ENCODE results near the gene SLC1A1. TPM values are rescaled to one million over a fixed set of nuclear protein-coding genes. Genes with fewer than 3 reads are reported as not detected.

SLC1A1 gene
- total RNA-seq, 1 experiment from 2014 or later, result 0.05 TPM

DNA sequence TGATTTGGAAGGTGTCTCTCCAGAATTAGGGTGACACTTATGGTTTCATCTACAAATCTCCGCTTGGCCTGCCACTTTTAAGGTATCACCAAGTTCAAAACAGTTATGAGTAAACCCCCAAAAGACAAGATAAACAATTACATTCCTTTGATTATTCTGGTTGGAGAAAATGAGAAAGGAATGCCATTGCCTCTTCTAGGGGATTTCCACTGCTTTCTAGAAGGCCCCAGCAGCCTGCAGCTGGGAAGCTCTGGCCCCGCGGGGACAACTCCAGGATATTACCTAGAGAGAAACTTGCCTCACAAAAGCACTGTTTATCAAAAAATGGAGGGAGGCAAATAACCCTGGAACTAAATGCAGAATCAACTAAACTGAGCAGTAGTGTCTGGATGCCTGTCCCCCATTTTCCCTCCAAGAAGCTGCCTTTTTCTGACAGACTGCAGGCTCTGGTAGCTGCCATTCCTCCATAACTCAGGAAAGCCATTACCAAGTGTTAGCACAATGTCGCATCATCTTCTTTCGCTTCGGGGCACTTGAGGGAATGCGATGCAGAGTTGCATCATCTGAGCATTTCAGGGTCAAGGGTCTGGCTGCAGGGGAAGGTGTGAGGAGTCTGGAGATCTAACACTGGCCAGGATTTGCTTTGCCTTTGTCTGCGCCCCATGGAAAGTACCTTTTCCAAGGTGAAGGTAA, 100.3 kb downstream of the SLC1A1 start:
- DNase-seq (ENCODE audit: low read depth, low spot score), result no peak

DNA sequence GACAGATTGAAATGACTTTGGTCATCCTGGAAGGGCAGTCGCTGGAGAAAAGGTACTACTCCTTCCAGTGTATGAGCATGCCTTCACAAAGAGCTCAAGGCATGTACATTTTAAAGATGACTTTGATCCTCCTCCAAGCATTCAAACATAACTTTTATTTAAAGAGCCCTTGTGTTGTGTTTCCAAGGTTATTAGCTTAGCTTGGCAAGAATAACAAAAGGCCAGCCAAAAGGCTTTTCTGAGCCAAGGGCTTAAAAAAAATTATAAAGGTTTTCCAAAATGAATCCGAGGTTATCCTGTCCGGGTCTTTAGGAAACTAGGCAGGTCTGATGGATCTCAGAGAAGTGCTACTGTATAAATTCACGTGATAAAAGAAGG, 100.8 kb downstream of the SLC1A1 start:
- intact Hi-C loops (cut with micrococcal nuclease; ENCODE audit: unreplicated experiment) (no loop called here), in situ Hi-C loops (cut with HindIII; ENCODE audit: low pct_unique_long_range_greater_than_20kb, low sequenced_read_pairs) (no loop called here)
- Histone ChIP-seq H3K27ac (ENCODE audit: low read length) (no peak overlapping the region), H3K9me3 (ENCODE audit: control insufficient read depth, insufficient read depth, low read depth, low read length) (no peaks in the 10 kb centered on the region), H3K4me1 (ENCODE audit: control insufficient read depth, insufficient read depth, low read length) (no peaks in the 10 kb centered on the region), H3K27me3 (ENCODE audit: control insufficient read depth, insufficient read depth, low read length) (no peaks in the 10 kb centered on the region), H3K36me3 (ENCODE audit: control insufficient read depth, insufficient read depth, low read length) (no peaks in the 10 kb centered on the region), H3K4me3 (ENCODE audit: low read depth in 2 of 2, low read length in 2 of 2) (no peak overlapping the region)
- BruUV-seq (replicated peaks), result no TSS peak
- ChIA-PET POLR2A (no interaction called here), CTCF (no interaction called here)
- DNase-seq (ENCODE audit: low read depth, low spot score), result no peak
- no peak for TF ChIP-seq POLR2AphosphoS5 (IDR thresholded peaks at IDR 0.05; ENCODE audit: low read depth, low read length)
- TF ChIP-seq SIN3A (IDR thresholded peaks at IDR 0.05; ENCODE audit: borderline replicate concordance, insufficient read depth, low read depth, low read length), result no peak
- TF ChIP-seq, protein P1, sequence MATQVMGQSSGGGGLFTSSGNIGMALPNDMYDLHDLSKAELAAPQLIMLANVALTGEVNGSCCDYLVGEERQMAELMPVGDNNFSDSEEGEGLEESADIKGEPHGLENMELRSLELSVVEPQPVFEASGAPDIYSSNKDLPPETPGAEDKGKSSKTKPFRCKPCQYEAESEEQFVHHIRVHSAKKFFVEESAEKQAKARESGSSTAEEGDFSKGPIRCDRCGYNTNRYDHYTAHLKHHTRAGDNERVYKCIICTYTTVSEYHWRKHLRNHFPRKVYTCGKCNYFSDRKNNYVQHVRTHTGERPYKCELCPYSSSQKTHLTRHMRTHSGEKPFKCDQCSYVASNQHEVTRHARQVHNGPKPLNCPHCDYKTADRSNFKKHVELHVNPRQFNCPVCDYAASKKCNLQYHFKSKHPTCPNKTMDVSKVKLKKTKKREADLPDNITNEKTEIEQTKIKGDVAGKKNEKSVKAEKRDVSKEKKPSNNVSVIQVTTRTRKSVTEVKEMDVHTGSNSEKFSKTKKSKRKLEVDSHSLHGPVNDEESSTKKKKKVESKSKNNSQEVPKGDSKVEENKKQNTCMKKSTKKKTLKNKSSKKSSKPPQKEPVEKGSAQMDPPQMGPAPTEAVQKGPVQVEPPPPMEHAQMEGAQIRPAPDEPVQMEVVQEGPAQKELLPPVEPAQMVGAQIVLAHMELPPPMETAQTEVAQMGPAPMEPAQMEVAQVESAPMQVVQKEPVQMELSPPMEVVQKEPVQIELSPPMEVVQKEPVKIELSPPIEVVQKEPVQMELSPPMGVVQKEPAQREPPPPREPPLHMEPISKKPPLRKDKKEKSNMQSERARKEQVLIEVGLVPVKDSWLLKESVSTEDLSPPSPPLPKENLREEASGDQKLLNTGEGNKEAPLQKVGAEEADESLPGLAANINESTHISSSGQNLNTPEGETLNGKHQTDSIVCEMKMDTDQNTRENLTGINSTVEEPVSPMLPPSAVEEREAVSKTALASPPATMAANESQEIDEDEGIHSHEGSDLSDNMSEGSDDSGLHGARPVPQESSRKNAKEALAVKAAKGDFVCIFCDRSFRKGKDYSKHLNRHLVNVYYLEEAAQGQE (IDR thresholded peaks at IDR 0.05; ENCODE audit: insufficient read depth in 1 of 2, low read depth in 2 of 2, low read length in 1 of 2), result no peak
- TF ChIP-seq, protein P2, sequence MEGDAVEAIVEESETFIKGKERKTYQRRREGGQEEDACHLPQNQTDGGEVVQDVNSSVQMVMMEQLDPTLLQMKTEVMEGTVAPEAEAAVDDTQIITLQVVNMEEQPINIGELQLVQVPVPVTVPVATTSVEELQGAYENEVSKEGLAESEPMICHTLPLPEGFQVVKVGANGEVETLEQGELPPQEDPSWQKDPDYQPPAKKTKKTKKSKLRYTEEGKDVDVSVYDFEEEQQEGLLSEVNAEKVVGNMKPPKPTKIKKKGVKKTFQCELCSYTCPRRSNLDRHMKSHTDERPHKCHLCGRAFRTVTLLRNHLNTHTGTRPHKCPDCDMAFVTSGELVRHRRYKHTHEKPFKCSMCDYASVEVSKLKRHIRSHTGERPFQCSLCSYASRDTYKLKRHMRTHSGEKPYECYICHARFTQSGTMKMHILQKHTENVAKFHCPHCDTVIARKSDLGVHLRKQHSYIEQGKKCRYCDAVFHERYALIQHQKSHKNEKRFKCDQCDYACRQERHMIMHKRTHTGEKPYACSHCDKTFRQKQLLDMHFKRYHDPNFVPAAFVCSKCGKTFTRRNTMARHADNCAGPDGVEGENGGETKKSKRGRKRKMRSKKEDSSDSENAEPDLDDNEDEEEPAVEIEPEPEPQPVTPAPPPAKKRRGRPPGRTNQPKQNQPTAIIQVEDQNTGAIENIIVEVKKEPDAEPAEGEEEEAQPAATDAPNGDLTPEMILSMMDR (IDR thresholded peaks at IDR 0.05), result no peak
- no peak for TF ChIP-seq TCF7L2 (IDR thresholded peaks at IDR 0.05; ENCODE audit: low read depth, low read length)
- ATAC-seq, result no peak

More for the DNA sequence above, 100.3 kb downstream of the SLC1A1 start:
- no peak overlapping the region for H3K4me3 ChIP-seq (ENCODE audit: low read depth in 2 of 2, low read length in 2 of 2)
- H3K27ac ChIP-seq (ENCODE audit: low read length), result no peak overlapping the region
- TF ChIP-seq TCF7L2 (IDR thresholded peaks at IDR 0.05; ENCODE audit: low read depth, low read length), result no peak
- TF ChIP-seq POLR2AphosphoS5 (IDR thresholded peaks at IDR 0.05; ENCODE audit: low read depth, low read length), result no peak
- TF ChIP-seq SIN3A (IDR thresholded peaks at IDR 0.05; ENCODE audit: borderline replicate concordance, insufficient read depth, low read depth, low read length), result no peak
- TF ChIP-seq, protein P2 (IDR thresholded peaks at IDR 0.05), result no peak
- TF ChIP-seq, protein P1 (IDR thresholded peaks at IDR 0.05; ENCODE audit: insufficient read depth in 1 of 2, low read depth in 2 of 2, low read length in 1 of 2), result no peak
- BruUV-seq (replicated peaks), result no TSS peak
- ChIA-PET POLR2A (no interaction called here), CTCF (no interaction called here)
- H3K36me3 ChIP-seq (ENCODE audit: control insufficient read depth, insufficient read depth, low read length), result no peaks in the 10 kb centered on the region
- ATAC-seq, result no peak
- in situ Hi-C loops (cut with HindIII; ENCODE audit: low pct_unique_long_range_greater_than_20kb, low sequenced_read_pairs) (no loop called here), intact Hi-C loops (cut with micrococcal nuclease; ENCODE audit: unreplicated experiment) (no loop called here)
- no peaks in the 10 kb centered on the region for H3K4me1 ChIP-seq (ENCODE audit: control insufficient read depth, insufficient read depth, low read length)
- H3K9me3 ChIP-seq (ENCODE audit: control insufficient read depth, insufficient read depth, low read depth, low read length), result no peaks in the 10 kb centered on the region
- no peaks in the 10 kb centered on the region for H3K27me3 ChIP-seq (ENCODE audit: control insufficient read depth, insufficient read depth, low read length)

Data from Panc1 (cell line).